ENCODE data around the gene FAM107A. TPM values are rescaled to one million over a fixed set of nuclear protein-coding genes. Genes with fewer than 3 reads are reported as not detected.

The FAM107A gene
- total and polyA plus RNA-seq, 9 of the 15 experiments (the other 6 are each of a cell fraction or from before 2014, with no cell fraction given): 0.07 TPM; not detected in 8

DNA sequence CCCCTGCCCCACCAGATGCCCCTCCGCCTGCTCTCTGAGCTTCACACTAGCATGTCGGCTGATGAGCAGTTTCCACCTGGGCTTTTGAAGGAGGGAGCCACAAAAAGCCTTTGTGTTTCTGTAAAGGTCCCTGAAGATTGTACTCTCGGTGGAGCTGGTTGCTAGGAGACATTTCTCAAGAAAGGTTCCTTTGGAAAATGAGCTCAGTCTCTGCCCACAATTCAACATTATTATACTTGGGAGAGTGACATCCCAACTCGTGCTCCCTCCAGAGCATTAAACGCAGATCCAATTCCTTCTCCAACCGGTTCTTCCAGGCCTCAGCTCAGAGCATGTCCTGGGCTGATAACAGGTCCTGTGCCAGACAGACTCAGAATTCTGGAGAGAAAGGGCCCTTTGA lies 26.8 kb upstream of the FAM107A start (continued):
- TF ChIP-seq, protein P1, sequence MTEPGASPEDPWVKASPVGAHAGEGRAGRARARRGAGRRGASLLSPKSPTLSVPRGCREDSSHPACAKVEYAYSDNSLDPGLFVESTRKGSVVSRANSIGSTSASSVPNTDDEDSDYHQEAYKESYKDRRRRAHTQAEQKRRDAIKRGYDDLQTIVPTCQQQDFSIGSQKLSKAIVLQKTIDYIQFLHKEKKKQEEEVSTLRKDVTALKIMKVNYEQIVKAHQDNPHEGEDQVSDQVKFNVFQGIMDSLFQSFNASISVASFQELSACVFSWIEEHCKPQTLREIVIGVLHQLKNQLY (CRISPR knock-in tag; conservative IDR thresholded peaks at IDR 0.05): no peak
- TF ChIP-seq, protein P2, sequence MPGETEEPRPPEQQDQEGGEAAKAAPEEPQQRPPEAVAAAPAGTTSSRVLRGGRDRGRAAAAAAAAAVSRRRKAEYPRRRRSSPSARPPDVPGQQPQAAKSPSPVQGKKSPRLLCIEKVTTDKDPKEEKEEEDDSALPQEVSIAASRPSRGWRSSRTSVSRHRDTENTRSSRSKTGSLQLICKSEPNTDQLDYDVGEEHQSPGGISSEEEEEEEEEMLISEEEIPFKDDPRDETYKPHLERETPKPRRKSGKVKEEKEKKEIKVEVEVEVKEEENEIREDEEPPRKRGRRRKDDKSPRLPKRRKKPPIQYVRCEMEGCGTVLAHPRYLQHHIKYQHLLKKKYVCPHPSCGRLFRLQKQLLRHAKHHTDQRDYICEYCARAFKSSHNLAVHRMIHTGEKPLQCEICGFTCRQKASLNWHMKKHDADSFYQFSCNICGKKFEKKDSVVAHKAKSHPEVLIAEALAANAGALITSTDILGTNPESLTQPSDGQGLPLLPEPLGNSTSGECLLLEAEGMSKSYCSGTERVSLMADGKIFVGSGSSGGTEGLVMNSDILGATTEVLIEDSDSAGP (CRISPR knock-in tag; IDR thresholded peaks at IDR 0.05): no peak
- TF ChIP-seq, protein P3, sequence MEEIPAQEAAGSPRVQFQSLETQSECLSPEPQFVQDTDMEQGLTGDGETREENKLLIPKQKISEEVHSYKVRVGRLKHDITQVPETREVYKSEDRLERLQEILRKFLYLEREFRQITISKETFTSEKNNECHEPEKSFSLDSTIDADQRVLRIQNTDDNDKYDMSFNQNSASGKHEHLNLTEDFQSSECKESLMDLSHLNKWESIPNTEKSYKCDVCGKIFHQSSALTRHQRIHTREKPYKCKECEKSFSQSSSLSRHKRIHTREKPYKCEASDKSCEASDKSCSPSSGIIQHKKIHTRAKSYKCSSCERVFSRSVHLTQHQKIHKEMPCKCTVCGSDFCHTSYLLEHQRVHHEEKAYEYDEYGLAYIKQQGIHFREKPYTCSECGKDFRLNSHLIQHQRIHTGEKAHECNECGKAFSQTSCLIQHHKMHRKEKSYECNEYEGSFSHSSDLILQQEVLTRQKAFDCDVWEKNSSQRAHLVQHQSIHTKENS (CRISPR knock-in tag; IDR thresholded peaks at IDR 0.05): no peak
- TF ChIP-seq SMAD2 (IDR thresholded peaks at IDR 0.05; ENCODE audit: low read depth, low read length): no peak

DNA sequence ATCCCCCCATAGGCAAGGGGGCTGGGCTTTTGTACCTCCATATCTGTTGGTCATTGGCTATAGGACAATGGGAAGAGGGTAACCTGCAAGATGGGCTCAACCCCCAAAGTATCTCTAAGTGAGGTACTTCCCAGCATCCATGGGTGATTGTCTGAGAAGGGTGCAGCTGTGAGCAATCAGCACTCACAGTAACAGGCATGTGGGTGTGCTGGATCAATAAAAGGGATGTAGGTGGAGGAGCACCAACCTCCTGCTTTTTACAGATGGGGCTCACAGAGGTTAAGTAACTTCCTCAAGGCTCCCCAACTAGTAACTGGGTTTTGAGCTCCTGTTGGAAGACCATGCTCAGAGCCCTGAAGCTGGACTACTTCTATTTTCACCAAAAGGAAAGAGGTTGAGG lies 26.4 kb upstream of the FAM107A start:
- H3K4me1 ChIP-seq (replicated peaks in 1 of 2; ENCODE audit: control insufficient read depth in 2 of 2, insufficient read depth in 2 of 2, low read length in 2 of 2): no peaks in the 10 kb centered on the region
- intact Hi-C loops (cut with micrococcal nuclease) (no loop called here), in situ Hi-C loops (cut with MboI) (no loop called here)
- ChIA-PET POLR2A (no interaction called here), CTCF (ENCODE audit: low intra/inter-chr PET ratio) (no interaction called here)
- no peak for DNase-seq (ENCODE audit: extremely low read depth in 1 of 4, low spot score in 3 of 4)
- no peak overlapping the region for H2AFZ ChIP-seq (ENCODE audit: low read depth, low read length)
- H3K9me3 ChIP-seq (replicated peaks; ENCODE audit: control insufficient read depth, insufficient read depth, low read depth, low read length): no peaks in the 10 kb centered on the region
- H3K9ac ChIP-seq (ENCODE audit: insufficient read depth in 1 of 2, low read depth in 2 of 2, low read length in 2 of 2): no peak overlapping the region
- no TSS peak for BruUV-seq (replicated peaks)
- H3K4me2 ChIP-seq (ENCODE audit: insufficient read depth, low read length): no peak overlapping the region
- H3K4me3 ChIP-seq: no peak overlapping the region
- no peak for FAIRE-seq
- no peaks in the 10 kb centered on the region for H3K36me3 ChIP-seq (ENCODE audit: control insufficient read depth, insufficient read depth, low read length)
- peaks cover 3 to 12% of the 10 kb centered on the region in 2 experiments; a peak in 3 of 5 replicates for H3K27me3 ChIP-seq (ENCODE audit: control insufficient read depth in 2 of 2, insufficient read depth in 2 of 2, low read length in 2 of 2)
- TF ChIP-seq ZNF347 (CRISPR knock-in tag; IDR thresholded peaks at IDR 0.05; ENCODE audit: low read depth): no peak
- TF ChIP-seq, protein P4, sequence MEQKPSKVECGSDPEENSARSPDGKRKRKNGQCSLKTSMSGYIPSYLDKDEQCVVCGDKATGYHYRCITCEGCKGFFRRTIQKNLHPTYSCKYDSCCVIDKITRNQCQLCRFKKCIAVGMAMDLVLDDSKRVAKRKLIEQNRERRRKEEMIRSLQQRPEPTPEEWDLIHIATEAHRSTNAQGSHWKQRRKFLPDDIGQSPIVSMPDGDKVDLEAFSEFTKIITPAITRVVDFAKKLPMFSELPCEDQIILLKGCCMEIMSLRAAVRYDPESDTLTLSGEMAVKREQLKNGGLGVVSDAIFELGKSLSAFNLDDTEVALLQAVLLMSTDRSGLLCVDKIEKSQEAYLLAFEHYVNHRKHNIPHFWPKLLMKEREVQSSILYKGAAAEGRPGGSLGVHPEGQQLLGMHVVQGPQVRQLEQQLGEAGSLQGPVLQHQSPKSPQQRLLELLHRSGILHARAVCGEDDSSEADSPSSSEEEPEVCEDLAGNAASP (IDR thresholded peaks at IDR 0.05): no peak
- no peak for TF ChIP-seq ZFX (CRISPR knock-in tag; IDR thresholded peaks at IDR 0.05)
- no peak for TF ChIP-seq ZNF274 (IDR thresholded peaks at IDR 0.05; ENCODE audit: borderline replicate concordance, low read depth, low read length)
- TF ChIP-seq FOXP1 (CRISPR knock-in tag; IDR thresholded peaks at IDR 0.05): no peak
- TF ChIP-seq ZNF134 (CRISPR knock-in tag; conservative IDR thresholded peaks at IDR 0.05): no peak
- no peak overlapping the region for H3K27ac ChIP-seq (ENCODE audit: extremely low read depth, low read depth, low read length)
- no peak for ATAC-seq
- H4K20me1 ChIP-seq (replicated peaks; ENCODE audit: control insufficient read depth, insufficient read depth, low read length): no peaks in the 10 kb centered on the region
- H3K9me1 ChIP-seq (ENCODE audit: control insufficient read depth, insufficient read depth, low read length): no peaks in the 10 kb centered on the region
- no peaks in the 10 kb centered on the region for H3K79me2 ChIP-seq (ENCODE audit: control insufficient read depth, insufficient read depth, low read length)
